Measurements from ENCODE around the gene UCK1. TPM values are rescaled to one million over a fixed set of nuclear protein-coding genes. Genes with fewer than 3 reads are reported as not detected.

The UCK1 gene
- total and polyA plus RNA-seq, 2 of the 4 experiments (the other 2 are of a cell fraction): 17.9 to 21.4 TPM

- Histone ChIP-seq H3K27ac (ENCODE audit: insufficient read depth, low read length) (no peak overlapping the region), H3K36me3 (ENCODE audit: control insufficient read depth, insufficient read depth, low read length) (peaks cover 79% of the 10 kb centered on the region), H4K91ac (ENCODE audit: insufficient read depth, low read depth, low read length) (no peak overlapping the region), H3K56ac (ENCODE audit: extremely low read depth, insufficient read depth, low read length) (no peak overlapping the region), H4K8ac (ENCODE audit: low read depth in 2 of 2, low read length in 2 of 2) (no peak overlapping the region), H3K23ac (ENCODE audit: low read depth, low read length) (no peak overlapping the region), H2BK20ac (ENCODE audit: low read depth, low read length) (no peak overlapping the region), H4K5ac (ENCODE audit: low read depth, low read length) (no peak overlapping the region), H3K14ac (replicated peaks; ENCODE audit: low read depth, low read length) (no peak overlapping the region), H3K4me3 (ENCODE audit: insufficient read depth, low read depth, low read length) (no peak overlapping the region), H2AK9ac (replicated peaks; ENCODE audit: low read depth, low read length, poor library complexity) (no peak overlapping the region), H3K18ac (ENCODE audit: low read depth, low read length) (no peak overlapping the region), H3K9me3 (ENCODE audit: control insufficient read depth, insufficient read depth, low read length) (no peaks in the 10 kb centered on the region), H3K79me1 (ENCODE audit: low read depth in 1 of 2, low read length in 2 of 2) (no peaks in the 10 kb centered on the region), H2BK120ac (ENCODE audit: low read depth, low read length) (no peak overlapping the region), H3K27me3 (ENCODE audit: control insufficient read depth, insufficient read depth, low read length) (no peaks in the 10 kb centered on the region), H2BK5ac (ENCODE audit: low read depth, low read length, poor library complexity, severe bottlenecking) (no peak overlapping the region), H2BK15ac (ENCODE audit: low read depth, low read length) (no peak overlapping the region), H2AK5ac (ENCODE audit: low read depth, low read length) (no peak overlapping the region), H3K4ac (ENCODE audit: low read depth, low read length) (no peak overlapping the region), H3K4me1 (ENCODE audit: control insufficient read depth, insufficient read depth, low read length) (no peaks in the 10 kb centered on the region), H3K4me2 (ENCODE audit: low read depth, low read length) (no peak overlapping the region), H3K9ac (ENCODE audit: low read depth, low read length) (no peak overlapping the region), H2AFZ (replicated peaks; ENCODE audit: low read length, poor library complexity) (no peak overlapping the region), H3K9me1 (ENCODE audit: insufficient read depth, low read length) (no peaks in the 10 kb centered on the region), H4K20me1 (ENCODE audit: insufficient read depth, low read length) (peaks cover 9% of the 10 kb centered on the region; the same call in 1 of the 2 replicates)
- dilution Hi-C loops (cut with HindIII; ENCODE audit: low sequenced_read_pairs, unreplicated experiment): no loop called here
- TF ChIP-seq RFX5 (IDR thresholded peaks at IDR 0.05; ENCODE audit: low read depth, low read length) (no peak), CHD1 (IDR thresholded peaks at IDR 0.05; ENCODE audit: low read depth, low read length) (no peak), RCOR1 (IDR thresholded peaks at IDR 0.05; ENCODE audit: insufficient replicate concordance, low read length) (no peak), CTCF (conservative IDR thresholded peaks at IDR 0.05; ENCODE audit: low read depth, low read length) (no peak), BHLHE40 (IDR thresholded peaks at IDR 0.05; ENCODE audit: low read depth, low read length) (no peak), SMC3 (IDR thresholded peaks at IDR 0.05; ENCODE audit: low read depth, low read length) (no peak), MAFK (IDR thresholded peaks at IDR 0.05; ENCODE audit: low read depth, low read length) (no peak), RAD21 (IDR thresholded peaks at IDR 0.05; ENCODE audit: low read length) (no peak), NFE2L2 (IDR thresholded peaks at IDR 0.05; ENCODE audit: low read depth, low read length) (no peak), POLR2A (IDR thresholded peaks at IDR 0.05; ENCODE audit: low read depth, low read length) (no peak), USF2 (IDR thresholded peaks at IDR 0.05; ENCODE audit: low read depth, low read length) (no peak), MAZ (IDR thresholded peaks at IDR 0.05; ENCODE audit: borderline replicate concordance, low read depth, low read length) (no peak), CEBPB (IDR thresholded peaks at IDR 0.05; ENCODE audit: low read depth, low read length) (no peak), MXI1 (IDR thresholded peaks at IDR 0.05; ENCODE audit: borderline replicate concordance, low read depth, low read length) (no peak), FOS (IDR thresholded peaks at IDR 0.05; ENCODE audit: low read depth, low read length) (no peak), ELK1 (IDR thresholded peaks at IDR 0.05; ENCODE audit: borderline replicate concordance, low read depth, low read length) (no peak)
- no peak for DNase-seq
- intact Hi-C loops (cut with micrococcal nuclease): no loop called here
- no peak for ATAC-seq (ENCODE audit: low read depth)
- in situ Hi-C loops (cut with MboI; ENCODE audit: low sequenced_read_pairs): no loop called here
- POLR2A ChIA-PET (ENCODE audit: unreplicated experiment): no interaction called here
- CTCF ChIA-PET: no interaction called here
- WGBS, 2 experiments (ENCODE audit: extremely low coverage in 2 of 2, insufficient read length in 1 of 2): 100% methylated on average over 1 of the region's 16 CpGs; no CpG with 5 or more reads in 1 of the 2 experiments
- no TSS peak for BruUV-seq (replicated peaks)
Measured at GRCh38 chr9:131520503-131520902, 10.6 kb downstream of the UCK1 start.
